HCT116 (cell line): ENCODE measurements around the gene TAF10. TPM values are rescaled to one million over a fixed set of nuclear protein-coding genes. Genes with fewer than 3 reads are reported as not detected.

Experiments
- ATAC-seq: fragments of 200-7000 bp; cut with Tn5 transposase; 2 replicates; pipeline ENCODE4 v1.9.1; 2020; ENCODE audit warnings: mild to moderate bottlenecking, moderate library complexity
- BruUV-seq: library from RNA; stranded (reverse); fragments of 400-500 nt; replicated peaks from 2 replicates; lab custom pipeline; 2021; lab: Mats Ljungman, UMichigan
- CTCF ChIA-PET: fragments of 300-600 bp; sonication (Branson Sonifier 250); formaldehyde crosslinking; loops from one replicate; lab custom pipeline; 2021; ENCODE audit warnings: antibody characterized with exemption; lab: Charles Lee
- POLR2A ChIA-PET: fragments of 300-600, 350-600 bp; sonication (Branson Sonifier 250); formaldehyde crosslinking; loops from one replicate; lab custom pipeline; 2021; ENCODE audit warnings: antibody characterized with exemption; lab: Charles Lee
- RAD21 ChIA-PET, 2 experiments: fragments of 300-600 bp; sonication (Branson Sonifier 250); formaldehyde crosslinking; loops; one replicate each; lab custom pipeline; 2023; ENCODE audit warnings: low total read pairs in 2 of 2; ENCODE audit not compliant: uncharacterized antibody in 2 of 2, unreplicated experiment in 2 of 2, low non-redundant PET in 1 of 2; lab: Charles Lee
- DNase-seq: peaks from one replicate; pipeline ENCODE4 v3.0.0-alpha.2; 2010; ENCODE audit warnings: low read depth, low spot score
- H2AFZ ChIP-seq: fragments of 200-600 bp; shearing (Covaris generic), sonication (generic); 2 replicates; pipeline ENCODE4 v1.6.1; 2017; ENCODE audit warnings: low read depth, mixed run types, mixed read lengths, antibody characterized with exemption, low read length; ENCODE audit not compliant: poor library complexity, severe bottlenecking
- H3K27ac ChIP-seq: 2 replicates; pipeline ENCODE4 v1.5.1; 2012; ENCODE audit warnings: low read depth, low read length
- H3K27me3 ChIP-seq: fragments of 200-600 bp; sonication (generic); 2 replicates; pipeline ENCODE4 v1.6.1; 2016; ENCODE audit warnings: mixed run types, low read length, mixed read lengths; ENCODE audit not compliant: insufficient read depth
- H3K36me3 ChIP-seq, 2 experiments: fragments of 200-500 bp in 1 of 2; fragments of 200-600 bp in 1 of 2; sonication (Bioruptor generic) in 1 of 2; sonication (generic) in 1 of 2; 2 replicates each; pipeline versions ENCODE4 v1.5.1 to v1.6.1; 2014 to 2016; ENCODE audit warnings: low read length in 2 of 2, inconsistent platforms in 1 of 2, mixed read lengths in 1 of 2, mixed run types in 1 of 2; ENCODE audit not compliant: insufficient read depth in 2 of 2, control insufficient read depth in 1 of 2
- H3K4me1 ChIP-seq, 2 experiments: fragments of 200-600 bp in 1 of 2; sonication (generic) in 1 of 2; 2 replicates each; pipeline versions ENCODE4 v1.5.1 to v1.6.1; 2012 to 2017; ENCODE audit warnings: low read length in 2 of 2, inconsistent platforms in 1 of 2, mild to moderate bottlenecking in 1 of 2, mixed read lengths in 1 of 2, mixed run types in 1 of 2, moderate library complexity in 1 of 2; ENCODE audit not compliant: insufficient read depth in 2 of 2, control insufficient read depth in 1 of 2
- H3K4me2 ChIP-seq: fragments of 200-600 bp; sonication (generic); 2 replicates; pipeline ENCODE4 v1.6.1; 2017; ENCODE audit warnings: mixed run types, low read length, mixed read lengths
- H3K4me3 ChIP-seq, 2 experiments: fragments of 200-600 bp in 1 of 2; sonication (generic) in 1 of 2; replicated peaks in 1 of 2; 2 replicates each; pipeline ENCODE4 v1.5.1; 2011 to 2016; ENCODE audit warnings: low read length in 2 of 2, control low read depth in 1 of 2, low read depth in 1 of 2, mild to moderate bottlenecking in 1 of 2, mixed read lengths in 1 of 2, mixed run types in 1 of 2
- H3K79me2 ChIP-seq: fragments of 200-600 bp; sonication (generic); 2 replicates; pipeline ENCODE4 v1.6.1; 2017; ENCODE audit warnings: mild to moderate bottlenecking, mixed run types, low read length, moderate library complexity, mixed read lengths; ENCODE audit not compliant: insufficient read depth
- H3K9ac ChIP-seq: fragments of 200-600 bp; sonication (generic); 2 replicates; pipeline ENCODE4 v1.6.1; 2016; ENCODE audit warnings: low read length, mixed read lengths
- H3K9me2 ChIP-seq: fragments of 200-600 bp; sonication (generic), shearing (Covaris generic); 2 replicates; pipeline ENCODE4 v1.6.1; 2017; ENCODE audit warnings: mixed run types, mild to moderate bottlenecking, moderate library complexity; ENCODE audit not compliant: insufficient read depth
- H3K9me3 ChIP-seq, 2 experiments: fragments of 200-500 bp in 1 of 2; fragments of 200-600 bp in 1 of 2; sonication (Bioruptor generic) in 1 of 2; sonication (generic) in 1 of 2; 2 replicates each; pipeline ENCODE4 v1.6.1; 2014 to 2017; ENCODE audit warnings: low read length in 2 of 2, mixed read lengths in 2 of 2, inconsistent platforms in 1 of 2, low read depth in 1 of 2, mild to moderate bottlenecking in 1 of 2, mixed run types in 1 of 2, moderate library complexity in 1 of 2; ENCODE audit not compliant: control insufficient read depth in 1 of 2, insufficient read depth in 1 of 2
- H4K20me1 ChIP-seq: fragments of 200-600 bp; sonication (generic), shearing (Covaris generic); 2 replicates; pipeline ENCODE4 v1.6.1; 2017; ENCODE audit warnings: mixed run types, mild to moderate bottlenecking, moderate library complexity; ENCODE audit not compliant: insufficient read depth
- CBX3 ChIP-seq: IDR thresholded peaks from 2 replicates; pipeline ENCODE4 v1.6.1; 2012; ENCODE audit warnings: low read depth
- EGR1 ChIP-seq: IDR thresholded peaks from 2 replicates; pipeline ENCODE4 v1.6.1; 2012; ENCODE audit warnings: low read depth
- EZH2phosphoT487 ChIP-seq: fragments of 200-600 bp; IDR thresholded peaks from 2 replicates; pipeline ENCODE4 v1.6.1; 2018; ENCODE audit warnings: antibody characterized with exemption, borderline replicate concordance
- MAX ChIP-seq: IDR thresholded peaks from 2 replicates; pipeline ENCODE4 v1.6.1; 2012
- SIN3A ChIP-seq: IDR thresholded peaks from 2 replicates; pipeline ENCODE4 v1.6.1; 2012; ENCODE audit warnings: low read depth
- SP1 ChIP-seq: IDR thresholded peaks from 2 replicates; pipeline ENCODE4 v1.6.1; 2012; ENCODE audit warnings: low read depth
- YY1 ChIP-seq: IDR thresholded peaks from 2 replicates; pipeline ENCODE4 v1.6.1; 2011; ENCODE audit warnings: low read length, low read depth, moderate library complexity, mild to moderate bottlenecking; ENCODE audit not compliant: insufficient replicate concordance; ENCODE audit errors: extremely low read depth
- ZBTB33 ChIP-seq: IDR thresholded peaks from 2 replicates; pipeline ENCODE4 v1.6.1; 2011; ENCODE audit warnings: mild to moderate bottlenecking, low read length, moderate library complexity; ENCODE audit not compliant: insufficient replicate concordance; ENCODE audit errors: extremely low read depth
- ZNF274 ChIP-seq: fragments of 200-500 bp; sonication (Bioruptor generic); IDR thresholded peaks from 2 replicates; pipeline ENCODE4 v1.6.1; 2014; ENCODE audit warnings: mild to moderate bottlenecking, low read depth, low read length, inconsistent platforms
- intact Hi-C: fragments of 100-400 bp; cut with micrococcal nuclease; formaldehyde crosslinking; loops from 2 replicates; pipeline ENCODE4 v1.10.0; 2022
- total RNA-seq: library from RNA; stranded (reverse); gene quantifications from one replicate; pipeline ENCODE4 v1.2.1, GENCODE V29; 2021; ENCODE audit not compliant: unreplicated experiment

TAF10 gene
- total RNA-seq, 1 experiment from 2014 or later, result 151 TPM

- intact Hi-C loops, result no loop called here
- no peak for DNase-seq
- TF ChIP-seq MAX (no peak), EGR1 (no peak), ZNF274 (no peak), YY1 (no peak), CBX3 (no peak), SP1 (no peak), EZH2phosphoT487 (no peak), SIN3A (no peak), ZBTB33 (no peak)
- TF ChIP-seq, all 23 proteins: peak for 0
- no peak overlapping the region for H3K27ac ChIP-seq
- no peaks in the 10 kb centered on the region for H3K36me3 ChIP-seq
- H3K9me2 ChIP-seq, result no peaks in the 10 kb centered on the region
- H2AFZ ChIP-seq, result no peak overlapping the region
- no peaks in the 10 kb centered on the region for H3K9me3 ChIP-seq
- peaks cover 0 to 7% of the 10 kb centered on the region in 2 experiments; a peak in 2 of 4 replicates for H3K4me1 ChIP-seq
- ATAC-seq, result no peak
- no peak overlapping the region for H3K9ac ChIP-seq
- RAD21 ChIA-PET, result no interaction called here
- CTCF ChIA-PET, result no interaction called here
- no peak overlapping the region for H3K4me3 ChIP-seq
- POLR2A ChIA-PET, result no interaction called here
- H3K27me3 ChIP-seq, result peaks cover 32% of the 10 kb centered on the region; the same call in 1 of the 2 replicates
- BruUV-seq, result no TSS peak
- no peak overlapping the region for H3K4me2 ChIP-seq
- H4K20me1 ChIP-seq, result no peaks in the 10 kb centered on the region
- H3K79me2 ChIP-seq, result no peaks in the 10 kb centered on the region
Observed at GRCh38 chr11:6647836-6648235, 35.8 kb upstream of the TAF10 start.
